Transverse colon (tissue), 4 donors: Measurements from ENCODE around the gene FGGY.

Experiments
- CTCF ChIP-seq, 5 experiments: fragments of 200-600 bp in 3 of 5; fragments of 450-650 bp in 2 of 5; sonication (generic) in 3 of 5; IDR thresholded peaks; 1 replicate in 2 of 5; 2 replicates in 3 of 5; pipeline ENCODE4 v1.5.1; 2016 to 2017; ENCODE audit warnings: antibody characterized with exemption in 5 of 5, inconsistent platforms in 3 of 5, mild to moderate bottlenecking in 2 of 5, moderate library complexity in 1 of 5
- EP300 ChIP-seq: sonication (generic); formaldehyde crosslinking; IDR thresholded peaks from one replicate; pipeline ENCODE4 v1.6.1; 2017; ENCODE audit warnings: antibody characterized with exemption, low read depth
- POLR2A ChIP-seq: fragments of 450-650 bp; IDR thresholded peaks from one replicate; pipeline ENCODE4 v1.6.1; 2016; ENCODE audit warnings: antibody characterized with exemption, mild to moderate bottlenecking, moderate library complexity
- POLR2AphosphoS5 ChIP-seq, 3 donors: sonication (generic); formaldehyde crosslinking; IDR thresholded peaks; one replicate each; pipeline ENCODE4 v1.6.1; 2016; ENCODE audit warnings: antibody characterized with exemption in 3 of 3

GRCh38 chr1:59592924-59593323 lies 296.0 kb downstream of the FGGY start:
- TF ChIP-seq POLR2AphosphoS5 (IDR thresholded peaks at IDR 0.05) = no peak
- TF ChIP-seq CTCF (IDR thresholded peaks at IDR 0.05) = no peak
- no peak for TF ChIP-seq POLR2A
- no peak for TF ChIP-seq EP300
